ENCODE data around the gene NFATC1.

GRCh38 chr18:79439628-79440023, 43.9 kb downstream of the NFATC1 start:
- TF ChIP-seq CTCF (IDR thresholded peaks at IDR 0.05) (no peak), POLR2A (IDR thresholded peaks at IDR 0.05) (no peak), EP300 (IDR thresholded peaks at IDR 0.05) (no peak)

Data from ovary (tissue), 3 donors.